Measurements from ENCODE around the gene UBALD2.
"Not testable (repeated sequence)": the region's sequence is repeated elsewhere in the genome, so short reads cannot be mapped to it uniquely, and the experiment has no call there.

The UBALD2 gene

GRCh38 chr17:76264755-76265623, at the start of gene UBALD2:
TSS of gene UBALD2 (plus strand) at chr17:76265348. CDS start at chr17:76265506, 158 bp downstream.
- H3K36me3 ChIP-seq (ENCODE audit: control insufficient read depth, insufficient read depth, low read length): no peaks in the 10 kb centered on the region
- H3K9me3 ChIP-seq (ENCODE audit: control insufficient read depth, insufficient read depth, low read length): no peaks in the 10 kb centered on the region
- DNase-seq (ENCODE audit: low read depth, low spot score): peak; percentile 90
- no peak within 1 kb of the TSS for H3K27ac ChIP-seq (ENCODE audit: low read length)
- H3K27me3 ChIP-seq (ENCODE audit: control insufficient read depth, insufficient read depth, low read length): no peaks in the 10 kb centered on the region
- peaks cover 6% of the 10 kb centered on the region for H3K4me1 ChIP-seq (ENCODE audit: control insufficient read depth, insufficient read depth, low read length)
- peak within 1 kb of the TSS; percentile 95 for H3K4me3 ChIP-seq (ENCODE audit: low read length)
- no CpG with 5 or more reads among the region's 94 CpGs for WGBS (ENCODE audit: insufficient coverage, insufficient read length)

GRCh38 chr17:76217081-76217480, 48.1 kb upstream of the UBALD2 start:
- Histone ChIP-seq H3K9me3 (ENCODE audit: control insufficient read depth, insufficient read depth, low read length) (no peaks in the 10 kb centered on the region), H3K27ac (ENCODE audit: low read length) (no peak overlapping the region), H3K27me3 (ENCODE audit: control insufficient read depth, insufficient read depth, low read length) (no peaks in the 10 kb centered on the region), H3K4me1 (ENCODE audit: control insufficient read depth, insufficient read depth, low read length) (peaks cover 2% of the 10 kb centered on the region), H3K36me3 (ENCODE audit: control insufficient read depth, insufficient read depth, low read length) (no peaks in the 10 kb centered on the region), H3K4me3 (ENCODE audit: low read length) (no peak overlapping the region)
- WGBS (ENCODE audit: insufficient coverage, insufficient read length): no CpG with 5 or more reads among the region's 3 CpGs
- DNase-seq (ENCODE audit: low read depth, low spot score): no peak

DNA sequence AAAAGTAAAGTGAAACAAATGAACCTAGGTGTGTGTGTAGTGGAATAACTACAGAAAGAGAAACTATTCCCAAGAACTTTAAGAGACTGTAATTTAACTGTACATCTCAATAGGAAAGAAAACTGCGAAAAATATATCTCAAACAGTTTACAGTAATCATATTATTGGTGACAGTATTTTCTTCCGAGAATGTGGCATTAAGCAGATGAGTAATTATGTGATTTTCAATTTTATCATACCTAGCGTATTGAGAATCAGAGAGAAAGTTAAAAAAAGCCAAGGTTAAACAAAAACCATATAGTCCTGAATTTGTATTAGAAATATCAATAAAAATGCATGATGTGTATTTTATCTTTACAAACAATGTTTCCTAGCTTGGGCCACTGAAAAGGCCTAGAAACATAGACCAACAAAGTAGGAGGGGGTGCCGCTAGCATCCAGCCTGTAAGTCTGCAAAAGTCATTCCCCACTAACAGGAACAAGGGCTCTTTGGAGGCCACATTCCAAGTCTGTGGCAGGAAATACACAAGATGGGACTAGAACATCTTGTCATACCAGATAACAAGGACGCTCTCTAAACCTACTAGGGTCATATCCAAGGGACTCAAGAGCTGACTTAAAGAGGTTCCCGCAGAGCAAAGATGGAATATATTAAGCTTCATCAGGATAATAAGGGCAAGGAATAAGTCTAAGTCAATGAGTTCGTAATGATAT, 45.3 kb upstream of the UBALD2 start:
- no peaks in the 10 kb centered on the region for H3K4me1 ChIP-seq (ENCODE audit: control insufficient read depth, insufficient read depth, low read length)
- H3K27ac ChIP-seq (ENCODE audit: low read length): no peak overlapping the region
- H3K27me3 ChIP-seq (ENCODE audit: control insufficient read depth, insufficient read depth, low read length): no peaks in the 10 kb centered on the region
- no CpG with 5 or more reads among the region's 7 CpGs for WGBS (ENCODE audit: insufficient coverage, insufficient read length)
- no peaks in the 10 kb centered on the region for H3K36me3 ChIP-seq (ENCODE audit: control insufficient read depth, insufficient read depth, low read length)
- no peaks in the 10 kb centered on the region for H3K9me3 ChIP-seq (ENCODE audit: control insufficient read depth, insufficient read depth, low read length)
- no peak overlapping the region for H3K4me3 ChIP-seq (ENCODE audit: low read length)
- no peak for DNase-seq (ENCODE audit: low read depth, low spot score)

- Histone ChIP-seq H3K27ac (ENCODE audit: low read length) (no peak overlapping the region), H3K4me3 (ENCODE audit: low read length) (no peak overlapping the region), H3K9me3 (ENCODE audit: control insufficient read depth, insufficient read depth, low read length) (no peaks in the 10 kb centered on the region), H3K4me1 (ENCODE audit: control insufficient read depth, insufficient read depth, low read length) (no peaks in the 10 kb centered on the region), H3K27me3 (ENCODE audit: control insufficient read depth, insufficient read depth, low read length) (no peaks in the 10 kb centered on the region), H3K36me3 (ENCODE audit: control insufficient read depth, insufficient read depth, low read length) (no peaks in the 10 kb centered on the region)
- WGBS (ENCODE audit: insufficient coverage, insufficient read length): no CpG with 5 or more reads among the region's 1 CpG
- DNase-seq (ENCODE audit: low read depth, low spot score): no peak
Measured at GRCh38 chr17:76223802-76224201, 41.3 kb upstream of the UBALD2 start.

- not testable (repeated sequence) for DNase-seq (ENCODE audit: low read depth, low spot score); H3K9me3 ChIP-seq (ENCODE audit: control insufficient read depth, insufficient read depth, low read length); H3K27ac ChIP-seq (ENCODE audit: low read length); H3K27me3 ChIP-seq (ENCODE audit: control insufficient read depth, insufficient read depth, low read length); H3K36me3 ChIP-seq (ENCODE audit: control insufficient read depth, insufficient read depth, low read length); H3K4me1 ChIP-seq (ENCODE audit: control insufficient read depth, insufficient read depth, low read length); H3K4me3 ChIP-seq (ENCODE audit: low read length)
- WGBS (ENCODE audit: insufficient coverage, insufficient read length): no CpG with 5 or more reads among the region's 7 CpGs
Measured at GRCh38 chr17:76225373-76226086, 39.6 kb upstream of the UBALD2 start.

DNA sequence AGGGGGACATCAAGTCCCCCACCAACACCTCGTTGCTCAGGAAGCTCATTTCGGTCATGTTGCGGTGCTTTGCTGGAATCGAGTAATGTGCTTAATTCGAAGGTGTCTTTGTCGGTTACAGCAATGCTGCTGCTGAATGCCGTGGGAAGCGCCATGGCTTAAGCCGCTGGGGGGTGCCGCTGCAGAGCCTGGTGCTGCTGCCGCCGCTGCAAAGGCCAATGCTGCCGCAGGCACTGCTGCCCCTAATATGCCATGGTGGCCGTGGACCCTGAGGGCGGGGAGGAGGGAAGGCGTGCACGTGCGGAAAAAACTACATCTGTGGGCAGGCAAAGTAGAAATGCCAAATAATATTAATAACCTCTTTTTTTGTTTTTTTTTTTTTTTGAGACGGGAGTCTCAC, 38.4 kb upstream of the UBALD2 start:
- not testable (repeated sequence) for H3K4me1 ChIP-seq (ENCODE audit: control insufficient read depth, insufficient read depth, low read length); H3K27me3 ChIP-seq (ENCODE audit: control insufficient read depth, insufficient read depth, low read length); DNase-seq (ENCODE audit: low read depth, low spot score); H3K36me3 ChIP-seq (ENCODE audit: control insufficient read depth, insufficient read depth, low read length); H3K4me3 ChIP-seq (ENCODE audit: low read length); H3K9me3 ChIP-seq (ENCODE audit: control insufficient read depth, insufficient read depth, low read length); H3K27ac ChIP-seq (ENCODE audit: low read length)
- no CpG with 5 or more reads among the region's 19 CpGs for WGBS (ENCODE audit: insufficient coverage, insufficient read length)

DNA sequence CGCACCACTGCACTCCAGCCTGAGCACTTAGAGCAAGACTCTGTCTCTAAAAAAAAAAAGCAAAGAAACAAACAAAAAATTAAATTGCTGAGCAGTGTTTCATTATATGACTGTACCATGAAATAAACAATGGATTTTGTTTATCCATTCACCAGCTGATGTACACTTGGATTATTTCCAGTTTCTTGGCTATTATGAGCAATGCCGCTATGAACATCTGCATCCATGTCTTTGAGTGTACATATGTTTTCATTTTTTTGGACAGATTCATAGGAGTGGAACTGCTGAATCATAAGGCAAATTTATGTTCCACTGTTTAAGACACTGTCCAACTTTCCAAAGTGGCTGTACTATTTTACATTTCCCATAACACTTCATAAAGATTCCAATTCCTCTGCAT, 32.8 kb upstream of the UBALD2 start:
- no peak for DNase-seq (ENCODE audit: low read depth, low spot score)
- Histone ChIP-seq H3K27ac (ENCODE audit: low read length) (no peak overlapping the region), H3K4me1 (ENCODE audit: control insufficient read depth, insufficient read depth, low read length) (no peaks in the 10 kb centered on the region), H3K36me3 (ENCODE audit: control insufficient read depth, insufficient read depth, low read length) (no peaks in the 10 kb centered on the region), H3K9me3 (ENCODE audit: control insufficient read depth, insufficient read depth, low read length) (no peaks in the 10 kb centered on the region), H3K4me3 (ENCODE audit: low read length) (no peak overlapping the region), H3K27me3 (ENCODE audit: control insufficient read depth, insufficient read depth, low read length) (no peaks in the 10 kb centered on the region)
- WGBS (ENCODE audit: insufficient coverage, insufficient read length): no CpG with 5 or more reads among the region's 2 CpGs

DNA sequence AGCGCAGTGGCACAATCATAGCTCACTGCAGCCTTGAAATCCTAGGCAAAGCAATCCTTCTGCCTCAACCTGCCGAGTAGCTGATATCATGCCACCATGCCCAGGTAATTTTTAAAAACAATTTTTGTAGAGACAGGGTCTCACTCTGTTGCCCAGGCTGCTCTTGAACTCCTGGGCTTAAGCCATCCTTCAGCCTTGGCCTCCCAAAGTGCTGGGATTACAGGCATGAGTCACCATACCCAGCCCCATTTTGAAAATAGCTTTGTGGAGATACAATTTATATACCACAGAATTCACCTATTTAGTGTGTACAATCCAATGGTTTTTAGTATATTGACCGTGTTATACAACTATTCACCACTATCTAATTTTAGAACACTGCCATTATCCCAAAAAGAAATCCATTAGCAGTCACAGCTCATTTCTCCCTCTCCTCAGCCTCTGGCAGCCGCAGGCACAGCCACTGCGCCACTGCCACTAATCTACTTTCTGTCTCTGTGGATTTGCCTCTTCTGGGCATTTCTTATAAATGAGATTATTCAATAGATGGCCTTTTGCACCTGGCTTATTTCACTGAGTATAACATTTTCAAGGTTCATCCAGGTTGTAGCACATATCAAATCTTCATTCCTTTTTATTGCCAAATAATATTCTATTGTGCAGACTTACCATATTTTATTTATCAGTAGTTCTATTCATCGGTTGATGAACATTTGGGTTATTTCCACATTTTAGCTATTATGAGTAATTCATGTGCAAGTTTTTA, 31.4 kb upstream of the UBALD2 start:
- DNase-seq (ENCODE audit: low read depth, low spot score): no peak
- Histone ChIP-seq H3K4me3 (ENCODE audit: low read length) (no peak overlapping the region), H3K27me3 (ENCODE audit: control insufficient read depth, insufficient read depth, low read length) (peaks cover under 1% of the 10 kb centered on the region; the same call in 1 of the 2 replicates), H3K4me1 (ENCODE audit: control insufficient read depth, insufficient read depth, low read length) (no peaks in the 10 kb centered on the region), H3K9me3 (ENCODE audit: control insufficient read depth, insufficient read depth, low read length) (no peaks in the 10 kb centered on the region), H3K27ac (ENCODE audit: low read length) (no peak overlapping the region), H3K36me3 (ENCODE audit: control insufficient read depth, insufficient read depth, low read length) (no peaks in the 10 kb centered on the region)
- no CpG with 5 or more reads among the region's 6 CpGs for WGBS (ENCODE audit: insufficient coverage, insufficient read length)

DNA sequence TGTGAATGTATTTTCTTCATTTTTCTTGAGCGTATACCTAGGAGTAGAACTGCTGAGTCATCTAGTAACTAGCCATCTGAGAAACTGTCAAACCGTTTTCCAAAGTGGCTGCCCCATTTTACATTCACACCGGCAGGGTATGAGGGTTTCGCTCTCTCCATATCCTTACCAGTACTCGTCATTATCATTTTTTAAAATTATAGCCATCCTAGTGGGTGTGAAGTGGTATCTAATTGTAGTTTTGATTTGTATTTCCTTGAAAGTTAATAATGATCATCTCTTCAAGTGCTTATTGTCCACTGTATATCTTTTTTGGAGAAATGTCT, 30.8 kb upstream of the UBALD2 start:
- no peaks in the 10 kb centered on the region for H3K36me3 ChIP-seq (ENCODE audit: control insufficient read depth, insufficient read depth, low read length)
- no peaks in the 10 kb centered on the region for H3K9me3 ChIP-seq (ENCODE audit: control insufficient read depth, insufficient read depth, low read length)
- no peak overlapping the region for H3K27ac ChIP-seq (ENCODE audit: low read length)
- H3K4me3 ChIP-seq (ENCODE audit: low read length): no peak overlapping the region
- DNase-seq (ENCODE audit: low read depth, low spot score): no peak
- no peaks in the 10 kb centered on the region for H3K4me1 ChIP-seq (ENCODE audit: control insufficient read depth, insufficient read depth, low read length)
- WGBS (ENCODE audit: insufficient coverage, insufficient read length): no CpG with 5 or more reads among the region's 5 CpGs
- H3K27me3 ChIP-seq (ENCODE audit: control insufficient read depth, insufficient read depth, low read length): peaks cover 5% of the 10 kb centered on the region; the same call in 1 of the 2 replicates

- Histone ChIP-seq H3K9me3 (ENCODE audit: control insufficient read depth, insufficient read depth, low read length) (no peaks in the 10 kb centered on the region), H3K27ac (ENCODE audit: low read length) (no peak overlapping the region), H3K4me3 (ENCODE audit: low read length) (no peak overlapping the region), H3K4me1 (ENCODE audit: control insufficient read depth, insufficient read depth, low read length) (no peaks in the 10 kb centered on the region), H3K36me3 (ENCODE audit: control insufficient read depth, insufficient read depth, low read length) (no peaks in the 10 kb centered on the region; the same call in 1 of the 2 replicates), H3K27me3 (ENCODE audit: control insufficient read depth, insufficient read depth, low read length) (peaks cover 8% of the 10 kb centered on the region; the same call in 1 of the 2 replicates)
- DNase-seq (ENCODE audit: low read depth, low spot score): no peak
- no CpG with 5 or more reads among the region's 2 CpGs for WGBS (ENCODE audit: insufficient coverage, insufficient read length)
Measured at GRCh38 chr17:76235883-76236282, 29.3 kb upstream of the UBALD2 start.
